PC-3 (cell line): Measurements from ENCODE around the gene PPP6R2. TPM values are rescaled to one million over a fixed set of nuclear protein-coding genes. Genes with fewer than 3 reads are reported as not detected.

Source experiments
- ATAC-seq: fragments of 200-7000 bp; cut with Tn5 transposase; 2 replicates; pipeline ENCODE4 v1.9.1; 2020; ENCODE audit warnings: mild to moderate bottlenecking, moderate library complexity
- BruUV-seq: library from RNA; stranded (reverse); fragments of 400-500 nt; replicated peaks from 2 replicates; lab custom pipeline; 2021; lab: Mats Ljungman, UMichigan
- CTCF ChIA-PET: fragments of 300-600 bp; sonication (Branson Sonifier 250); formaldehyde crosslinking; loops from one replicate; lab custom pipeline; 2022; ENCODE audit warnings: antibody characterized with exemption; lab: Charles Lee
- POLR2A ChIA-PET: fragments of 300-600 bp; sonication (Branson Sonifier 250); formaldehyde crosslinking; loops from one replicate; lab custom pipeline; 2022; ENCODE audit warnings: antibody characterized with exemption; ENCODE audit not compliant: unreplicated experiment; lab: Charles Lee
- DNase-seq: peaks from one replicate; pipeline ENCODE4 v3.0.0-alpha.2; 2015
- H2AFZ ChIP-seq: fragments of 300-600 bp; sonication (generic); 2 replicates; pipeline ENCODE4 v1.6.0; 2016; ENCODE audit warnings: antibody characterized with exemption, low read length
- H3F3A ChIP-seq: fragments of 300-600 bp; sonication (generic); one replicate; pipeline ENCODE4 v1.6.0; 2017; ENCODE audit warnings: antibody characterized with exemption, low read length, control low read depth, mild to moderate bottlenecking; ENCODE audit not compliant: unreplicated experiment
- H3K27ac ChIP-seq: fragments of 300-600 bp; sonication (generic); 2 replicates; pipeline ENCODE4 v1.5.1; 2016; ENCODE audit warnings: mild to moderate bottlenecking, low read length
- H3K27me3 ChIP-seq: fragments of 300-600 bp; sonication (generic); 2 replicates; pipeline ENCODE4 v1.6.1; 2016; ENCODE audit warnings: low read length, mixed read lengths
- H3K36me3 ChIP-seq: fragments of 300-600 bp; sonication (generic); 2 replicates; pipeline ENCODE4 v1.6.1; 2016; ENCODE audit warnings: low read depth, mixed run types, low read length, mixed read lengths
- H3K4me1 ChIP-seq: fragments of 300-600 bp; sonication (generic); 2 replicates; pipeline ENCODE4 v1.5.1; 2016; ENCODE audit warnings: low read length; ENCODE audit not compliant: insufficient read depth
- H3K4me2 ChIP-seq: fragments of 300-600 bp; sonication (generic); 2 replicates; pipeline ENCODE4 v1.6.0; 2016; ENCODE audit warnings: low read length
- H3K4me3 ChIP-seq: fragments of 300-600 bp; sonication (generic); 2 replicates; pipeline ENCODE4 v1.5.1; 2016; ENCODE audit warnings: mild to moderate bottlenecking, low read length, mixed read lengths
- H3K79me2 ChIP-seq: fragments of 300-600 bp; sonication (generic); 2 replicates; pipeline ENCODE4 v1.6.1; 2017; ENCODE audit warnings: low read length, mixed read lengths
- H3K9ac ChIP-seq: fragments of 300-600 bp; sonication (generic); 2 replicates; pipeline ENCODE4 v1.6.0; 2016; ENCODE audit warnings: mild to moderate bottlenecking, low read length
- H3K9me2 ChIP-seq: fragments of 300-600 bp; sonication (generic); replicated peaks from 2 replicates; pipeline ENCODE4 v1.6.1; 2016; ENCODE audit warnings: mixed run types, low read length, mixed read lengths
- H3K9me3 ChIP-seq: fragments of 300-600 bp; sonication (generic); 2 replicates; pipeline ENCODE4 v1.6.1; 2016; ENCODE audit warnings: low read length, mixed read lengths
- H4K20me1 ChIP-seq: fragments of 300-600 bp; sonication (generic); 2 replicates; pipeline ENCODE4 v1.6.1; 2016; ENCODE audit warnings: low read length, mixed read lengths
- CTCF ChIP-seq: fragments of 300-600 bp; sonication (generic); conservative IDR thresholded peaks from 2 replicates; pipeline ENCODE4 v1.5.1; 2017; ENCODE audit warnings: antibody characterized with exemption, low read depth, mild to moderate bottlenecking, low read length
- EZH2 ChIP-seq: fragments of 300-600 bp; sonication (generic); IDR thresholded peaks from one replicate; pipeline ENCODE4 v1.6.1; 2017; ENCODE audit warnings: antibody characterized with exemption, mild to moderate bottlenecking, low read length; ENCODE audit not compliant: unreplicated experiment
- EZH2phosphoT487 ChIP-seq: fragments of 300-600 bp; sonication (generic); IDR thresholded peaks from 2 replicates; pipeline ENCODE4 v1.6.1; 2018; ENCODE audit warnings: mild to moderate bottlenecking, antibody characterized with exemption, low read length, borderline replicate concordance
- intact Hi-C: fragments of 100-400 bp; cut with micrococcal nuclease; formaldehyde crosslinking; loops from 2 replicates; pipeline ENCODE4 v1.9.0; 2023
- total RNA-seq: library from RNA; depleted of rRNA; stranded (reverse); fragments of >200 nt; gene quantifications from 2 replicates; pipeline ENCODE4 v1.2.3, GENCODE V29; 2014

Gene PPP6R2
- total RNA-seq, 1 experiment from 2014 or later = 46.2 TPM

- no TSS peak for BruUV-seq
- Histone ChIP-seq H2AFZ (no peak overlapping the region), H3K36me3 (no peaks in the 10 kb centered on the region; the same call in none of the 2 replicates), H3K9ac (no peak overlapping the region), H3K9me3 (no peaks in the 10 kb centered on the region), H3K4me1 (peaks cover 28% of the 10 kb centered on the region), H3K27me3 (no peaks in the 10 kb centered on the region), H3K4me3 (no peak overlapping the region), H3K79me2 (peaks cover 58% of the 10 kb centered on the region), H4K20me1 (peaks cover 48% of the 10 kb centered on the region), H3F3A (no peaks in the 10 kb centered on the region), H3K27ac (0 out of 2 replicates have a peak overlapping the region, but pooled peaks have one; percentile 16), H3K4me2 (peak overlapping the region; percentile 43), H3K9me2 (no peaks in the 10 kb centered on the region)
- TF ChIP-seq EZH2 (no peak), CTCF (no peak), EZH2phosphoT487 (no peak)
- intact Hi-C loops = no loop called here
- ATAC-seq (peak; percentile 74), DNase-seq (peak; percentile 64)
- ChIA-PET POLR2A (interaction anchor here (0.6 kb wide), 1 partner anchor 38 kb away, joined by 5 read pairs; the partner anchor contains the start of genes LMF2 and NCAPH2), CTCF (no interaction called here)
These were observed 126.5 kb downstream of the PPP6R2 start for GRCh38 chr22:50469377-50470305.

GRCh38 chr22:50470491-50470890, 127.4 kb downstream of the PPP6R2 start:
- no peak for DNase-seq
- H2AFZ ChIP-seq = no peak overlapping the region
- H3K9ac ChIP-seq = no peak overlapping the region
- POLR2A ChIA-PET = no interaction called here
- no peaks in the 10 kb centered on the region for H3K9me2 ChIP-seq
- no TSS peak for BruUV-seq
- no peaks in the 10 kb centered on the region for H3K9me3 ChIP-seq
- H3K4me2 ChIP-seq = peak overlapping the region; percentile 43
- H3K36me3 ChIP-seq = no peaks in the 10 kb centered on the region; the same call in none of the 2 replicates
- intact Hi-C loops = no loop called here
- no peak for TF ChIP-seq EZH2phosphoT487
- no peak for TF ChIP-seq EZH2
- TF ChIP-seq CTCF = no peak
- no peaks in the 10 kb centered on the region for H3F3A ChIP-seq
- peaks cover 32% of the 10 kb centered on the region for H3K4me1 ChIP-seq
- no peak overlapping the region for H3K4me3 ChIP-seq
- H3K79me2 ChIP-seq = peaks cover 58% of the 10 kb centered on the region
- no peak for ATAC-seq
- no peaks in the 10 kb centered on the region for H3K27me3 ChIP-seq
- peaks cover 48% of the 10 kb centered on the region for H4K20me1 ChIP-seq
- CTCF ChIA-PET = no interaction called here
- 0 out of 2 replicates have a peak overlapping the region, but pooled peaks have one; percentile 16 for H3K27ac ChIP-seq
